Inferior parietal cortex (tissue), 1 donor: ENCODE data around the gene RNASEH2B.

Source experiments
- DNase-seq: peaks from one replicate; pipeline ENCODE4 v3.0.0-alpha.2; 2016; ENCODE audit errors: extremely low spot score

Gene RNASEH2B

GRCh38 chr13:50940509-50940908 is 30.9 kb downstream of the RNASEH2B start:
- no peak for DNase-seq

- DNase-seq: no peak
Measured at GRCh38 chr13:50941146-50941545, 31.6 kb downstream of the RNASEH2B start.

DNA sequence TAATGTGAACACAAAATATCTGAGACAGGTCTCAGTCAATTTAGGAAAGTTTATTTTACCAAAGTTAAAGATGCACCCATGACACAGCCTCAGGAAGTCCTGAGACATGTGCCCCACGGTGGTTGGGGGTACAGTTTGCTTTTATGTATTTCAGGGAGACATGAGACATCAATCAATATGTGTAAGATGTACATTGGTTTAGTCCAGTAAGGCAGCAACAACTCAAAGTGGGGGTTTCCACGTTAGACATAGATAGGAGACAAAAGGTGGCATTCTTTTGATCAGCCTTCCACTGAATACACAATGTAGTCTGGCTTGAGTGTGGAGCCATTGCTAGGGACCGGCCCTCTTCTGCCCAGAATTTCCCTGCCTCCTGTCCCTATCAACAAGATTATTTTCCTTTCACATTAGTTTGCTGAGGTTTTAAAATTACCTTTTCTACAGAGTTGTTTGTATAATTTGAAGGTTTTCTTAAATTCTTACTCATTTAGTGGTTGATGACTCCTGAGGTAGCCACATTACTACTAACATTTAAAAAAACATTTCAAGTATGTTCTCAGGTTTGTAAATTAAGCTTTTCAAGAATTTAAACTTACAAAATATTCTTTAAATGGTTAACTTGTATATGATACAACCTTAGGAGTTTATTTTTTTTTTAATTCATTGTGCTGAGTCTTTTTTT is 33.2 kb downstream of the RNASEH2B start:
- no peak for DNase-seq

- DNase-seq: no peak
Measured at GRCh38 chr13:50945669-50946068, 36.1 kb downstream of the RNASEH2B start.

DNA sequence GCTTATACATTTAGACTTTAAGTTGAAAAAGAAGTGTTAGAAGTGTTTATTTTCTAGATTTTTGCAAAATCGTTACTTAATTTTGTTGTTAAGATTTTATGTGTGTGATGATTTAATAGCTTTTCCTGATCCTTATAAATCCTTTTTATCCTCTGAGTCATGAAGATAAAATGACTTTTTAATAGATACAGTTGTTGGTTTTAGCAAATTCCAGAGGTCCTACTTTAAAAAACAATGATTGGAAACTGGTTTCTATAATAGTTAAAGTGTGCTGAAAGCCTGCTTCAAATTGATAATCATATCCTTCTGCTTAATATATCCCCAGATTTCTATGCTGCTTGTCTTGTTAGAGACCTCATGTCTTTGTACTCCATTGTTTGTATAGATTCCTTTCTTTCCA is 39.0 kb downstream of the RNASEH2B start:
- DNase-seq: no peak

DNA sequence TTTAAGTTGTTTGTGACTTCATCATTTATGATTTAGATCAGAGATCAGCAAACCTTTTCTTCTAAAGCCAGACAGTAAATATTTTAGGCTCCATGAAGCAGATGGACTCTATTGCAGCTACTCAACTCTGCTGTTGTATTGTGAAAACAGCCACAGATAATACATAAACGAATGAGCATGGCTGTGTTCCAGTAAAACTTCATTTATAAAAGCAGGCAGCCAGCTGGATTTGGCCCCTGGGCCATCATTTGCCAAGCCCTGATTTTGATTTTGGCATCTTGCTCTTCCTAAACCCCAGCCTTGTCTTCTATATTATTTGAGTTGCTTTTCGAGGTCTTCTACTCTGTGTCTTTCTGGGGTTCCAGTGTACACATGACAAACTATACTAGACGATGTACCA is 41.3 kb downstream of the RNASEH2B start:
- no peak for DNase-seq

- no peak for DNase-seq
Measured at GRCh38 chr13:50951366-50951765, 41.8 kb downstream of the RNASEH2B start.

DNA sequence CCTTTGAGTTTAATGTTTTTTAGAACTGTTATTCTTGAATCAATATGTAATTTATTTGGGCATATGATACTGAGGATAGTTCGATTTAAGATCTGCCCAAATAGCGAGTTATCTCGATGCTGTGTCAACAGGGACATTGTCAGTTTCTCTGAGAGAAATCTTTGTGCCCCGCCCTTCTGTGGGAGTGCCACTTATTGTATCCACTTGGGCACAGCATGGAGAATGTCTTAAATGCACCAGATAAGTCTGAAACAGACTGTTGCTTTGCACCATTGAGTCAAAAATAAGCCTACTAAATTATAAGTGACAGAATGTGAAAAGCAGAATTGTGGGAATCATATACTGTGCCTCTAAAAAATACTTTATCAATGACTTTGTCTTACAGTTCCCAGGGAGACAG is 45.6 kb downstream of the RNASEH2B start:
- DNase-seq: no peak

DNA sequence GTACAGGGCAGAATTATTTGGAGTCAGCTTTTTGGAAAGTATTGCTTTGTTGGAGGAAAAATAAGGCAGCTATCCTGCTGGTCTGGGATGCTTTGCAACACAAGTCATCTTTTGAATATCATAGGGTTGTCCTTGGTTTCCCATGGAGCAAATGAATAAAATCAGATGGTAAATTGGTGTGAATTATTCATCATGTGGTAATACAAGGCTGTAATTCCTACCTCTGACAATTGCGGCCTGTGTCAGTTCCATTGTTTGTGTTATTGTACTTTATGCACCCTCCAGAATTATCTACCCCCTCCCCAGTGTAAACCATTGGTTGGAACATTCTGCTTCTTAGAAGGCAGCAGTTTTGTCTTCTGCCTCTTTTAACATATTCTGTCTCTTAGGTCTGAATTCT is 46.2 kb downstream of the RNASEH2B start:
- DNase-seq: no peak

GRCh38 chr13:50957620-50958019 is 48.0 kb downstream of the RNASEH2B start:
- DNase-seq: no peak

GRCh38 chr13:50969691-50970090 is 60.1 kb downstream of the RNASEH2B start:
- DNase-seq: no peak

GRCh38 chr13:50970956-50971355 is 61.4 kb downstream of the RNASEH2B start:
- no peak for DNase-seq

DNA sequence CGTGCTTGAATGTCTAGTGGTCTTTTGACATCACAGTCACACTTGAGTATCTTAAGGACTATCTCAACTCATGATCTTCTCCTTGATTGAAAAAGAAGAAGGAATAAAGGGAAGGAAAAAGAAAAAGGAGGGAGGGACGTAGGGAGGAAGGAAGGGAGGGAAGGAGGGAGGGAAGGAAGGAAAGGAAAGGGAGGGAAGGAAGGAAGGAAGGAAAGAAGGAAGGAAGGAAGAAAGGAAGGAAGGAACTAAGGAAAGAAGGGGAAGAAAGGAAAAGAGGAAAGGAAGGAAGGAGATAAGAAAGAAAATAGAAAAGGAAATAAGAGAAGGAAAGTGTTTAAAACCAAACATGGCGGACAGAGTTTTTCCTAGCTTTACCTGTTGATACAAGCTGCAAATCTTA is 64.7 kb downstream of the RNASEH2B start:
- no peak for DNase-seq

DNA sequence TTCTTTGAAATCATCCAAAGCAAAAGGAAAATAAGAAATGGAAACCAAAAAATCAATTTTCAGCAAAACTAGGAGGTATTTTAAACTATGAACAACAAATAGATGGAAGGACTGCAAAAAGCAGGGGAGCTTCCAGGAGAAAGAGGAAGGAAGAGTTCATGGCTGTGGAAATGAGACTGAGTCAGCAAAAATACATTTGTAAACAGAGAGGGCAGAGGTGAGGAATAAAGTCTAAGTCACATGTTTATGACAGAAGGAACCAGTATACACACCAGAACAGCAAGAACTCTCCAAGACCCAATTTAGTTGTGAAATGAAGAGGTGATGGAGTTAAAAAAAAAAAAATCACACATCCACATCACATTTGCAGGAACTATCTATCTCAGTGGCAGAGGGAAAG is 69.6 kb downstream of the RNASEH2B start:
- DNase-seq: no peak

DNA sequence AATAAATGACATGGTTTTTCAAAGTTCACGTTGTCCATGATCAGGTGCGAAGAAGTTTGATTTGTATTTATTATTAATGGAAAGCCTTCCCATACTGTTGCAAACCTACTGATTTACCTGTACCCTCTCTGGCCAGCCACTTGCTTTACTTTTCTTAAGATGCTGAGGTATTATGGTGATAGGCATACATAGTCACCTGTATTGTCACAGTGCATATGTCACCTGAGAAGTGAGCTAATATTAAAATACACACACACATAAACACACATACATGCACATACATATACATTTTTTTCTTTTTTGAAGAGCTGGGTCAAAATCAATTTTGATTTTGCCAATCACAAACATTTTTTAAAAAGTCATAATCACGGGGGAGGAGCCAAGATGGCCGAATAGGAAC is 72.1 kb downstream of the RNASEH2B start:
- DNase-seq: no peak

DNA sequence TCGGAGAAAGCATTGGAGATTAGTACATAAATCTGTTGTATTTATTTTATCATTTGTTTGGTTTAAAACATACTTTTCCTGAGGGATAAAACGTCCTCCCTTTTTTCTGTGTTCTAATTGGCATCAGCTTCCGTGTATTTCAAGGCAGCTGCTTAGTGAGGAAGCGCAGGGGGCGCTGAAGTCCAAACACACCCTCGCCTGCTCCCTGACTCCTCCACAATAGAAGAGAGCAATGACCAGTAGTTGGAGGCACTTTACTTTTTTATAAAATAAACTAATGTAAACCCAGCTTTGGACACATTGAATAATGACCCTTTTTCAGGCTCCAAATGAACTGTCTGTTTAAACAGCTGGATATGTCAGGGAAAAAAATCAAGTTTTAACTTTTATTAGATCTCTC is 79.9 kb downstream of the RNASEH2B start:
- no peak for DNase-seq

- no peak for DNase-seq
Measured at GRCh38 chr13:50990065-50990817, 80.7 kb downstream of the RNASEH2B start.

- DNase-seq: no peak
Measured at GRCh38 chr13:50990818-50991506, 81.4 kb downstream of the RNASEH2B start.

DNA sequence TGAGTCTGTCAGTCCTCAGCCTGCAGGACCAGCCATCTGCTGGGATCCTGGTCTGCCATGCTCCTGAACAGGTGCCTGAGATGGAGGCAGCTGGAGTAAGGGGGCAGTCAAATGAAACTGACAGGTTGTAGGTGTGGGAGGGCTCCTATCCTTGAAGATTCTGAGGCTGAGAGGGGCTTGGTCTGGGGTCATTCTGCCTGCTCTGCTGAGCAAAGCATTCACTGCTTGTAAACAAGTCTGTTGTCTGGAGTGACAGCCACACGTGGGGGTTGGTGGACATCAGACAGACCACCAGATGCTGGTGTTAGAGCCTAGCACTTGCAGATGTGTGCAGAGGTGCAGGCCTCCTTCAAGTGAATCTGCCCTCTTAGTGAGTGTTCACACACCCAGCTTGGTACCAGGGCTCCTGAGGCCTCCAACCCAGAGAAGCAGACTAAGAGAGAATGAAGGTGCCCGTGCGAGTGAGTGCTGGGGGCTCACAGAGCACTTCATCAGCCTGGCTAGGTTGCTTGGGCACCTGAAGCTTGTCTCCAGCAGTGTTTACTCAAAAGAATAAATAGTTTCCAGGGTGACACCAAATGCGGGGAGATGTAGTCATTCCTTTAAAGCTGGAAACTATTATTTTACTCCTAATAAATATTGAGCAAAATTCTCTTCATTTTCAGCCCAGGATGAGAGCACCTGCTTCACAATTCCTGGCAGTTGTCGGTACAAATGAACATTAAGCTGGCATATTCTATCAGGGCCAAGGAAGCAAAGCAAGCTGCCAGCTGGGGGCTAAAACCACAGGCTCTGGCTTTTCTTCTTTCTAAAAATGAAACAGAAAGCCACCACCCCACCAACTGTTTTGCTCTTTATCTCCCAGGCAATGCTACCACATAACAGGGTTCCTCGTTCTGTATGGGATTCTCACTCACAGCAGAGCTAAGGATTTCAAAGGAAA is 82.3 kb downstream of the RNASEH2B start:
- no peak for DNase-seq

GRCh38 chr13:50993371-50993770 is 83.8 kb downstream of the RNASEH2B start:
- no peak for DNase-seq

DNA sequence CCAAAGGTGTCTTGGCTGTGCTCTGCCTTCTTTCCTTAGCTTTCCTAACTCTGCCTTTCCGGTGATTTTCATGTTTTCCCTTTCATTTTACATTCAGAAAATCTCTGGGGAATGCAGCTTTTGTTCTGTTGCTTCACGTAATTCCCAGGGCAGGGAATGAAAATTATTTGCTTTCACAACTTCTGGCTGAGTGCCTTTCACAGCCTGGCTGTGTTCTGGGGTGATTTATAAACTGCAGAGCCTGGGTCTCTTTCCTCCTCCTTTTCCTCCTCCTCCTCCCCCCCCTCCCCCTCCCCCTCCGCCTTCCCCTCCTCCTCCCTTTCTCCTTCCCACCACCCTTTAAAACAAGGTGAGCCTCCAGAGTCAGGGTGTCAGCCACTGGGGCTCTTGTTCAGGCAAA is 84.3 kb downstream of the RNASEH2B start:
- no peak for DNase-seq

- DNase-seq: no peak
Measured at GRCh38 chr13:50994651-50995050, 85.1 kb downstream of the RNASEH2B start.
